Peyer's patch (tissue), 4 donors: ENCODE data around the gene KCNK2.

ENCODE experiments used
- CTCF ChIP-seq, 6 experiments: fragments of 450-650 bp in 4 of 6; fragments of 200-600 bp in 2 of 6; sonication (generic) in 1 of 6; IDR thresholded peaks; one replicate each; pipeline ENCODE4 v1.5.1; 2017 to 2019; ENCODE audit warnings: antibody characterized with exemption in 6 of 6, mild to moderate bottlenecking in 3 of 6, moderate library complexity in 1 of 6
- POLR2A ChIP-seq, 2 donors: fragments of 450-650 bp; IDR thresholded peaks; one replicate each; pipeline ENCODE4 v1.5.1; 2017; ENCODE audit warnings: antibody characterized with exemption in 2 of 2, mild to moderate bottlenecking in 2 of 2, moderate library complexity in 2 of 2

DNA sequence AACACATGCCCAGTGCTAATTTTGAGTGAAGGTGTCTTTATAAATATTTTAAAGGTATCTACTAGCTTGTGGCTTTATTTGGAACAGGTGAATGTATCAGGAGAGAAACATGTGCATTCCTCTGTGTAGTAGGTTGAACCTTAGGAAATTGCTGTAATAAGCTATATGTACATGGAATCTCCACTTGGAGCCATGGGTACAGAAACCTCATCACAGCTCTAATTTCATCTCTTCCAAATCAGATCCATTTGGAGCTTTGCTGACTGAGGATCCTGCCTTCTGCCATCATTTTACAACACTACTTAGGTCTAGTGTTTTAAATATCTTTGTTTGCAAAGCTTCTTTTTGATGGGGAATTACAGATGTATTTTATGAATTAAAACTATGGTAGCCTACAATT lies 2.1 kb downstream of the KCNK2 start:
- no peak for TF ChIP-seq CTCF (IDR thresholded peaks at IDR 0.05)
- no peak for TF ChIP-seq POLR2A (IDR thresholded peaks at IDR 0.05)
